Transverse colon (tissue), 4 donors: ENCODE results near the gene NUP214. TPM values are rescaled to one million over a fixed set of nuclear protein-coding genes. Genes with fewer than 3 reads are reported as not detected.
"Not testable (repeated sequence)": the region's sequence is repeated elsewhere in the genome, so short reads cannot be mapped to it uniquely, and the experiment has no call there.

Experiments
- DNase-seq: peaks from one replicate; pipeline ENCODE4 v3.0.0-alpha.2; 2019
- H3K27ac ChIP-seq, 4 donors: fragments of 200-600 bp; sonication (generic); 2 replicates each; pipeline ENCODE4 v1.5.1; 2016 to 2018; ENCODE audit warnings: inconsistent platforms in 4 of 4
- H3K27me3 ChIP-seq: fragments of 200-600 bp; sonication (generic); 2 replicates; pipeline ENCODE4 v1.5.1; 2017; ENCODE audit warnings: inconsistent platforms
- H3K36me3 ChIP-seq, 4 donors: fragments of 200-600 bp; sonication (generic); 2 replicates each; pipeline ENCODE4 v1.5.1; 2017 to 2019; ENCODE audit warnings: inconsistent platforms in 4 of 4
- H3K4me1 ChIP-seq, 4 donors: fragments of 200-600 bp; sonication (generic); 2 replicates each; pipeline ENCODE4 v1.5.1; 2017 to 2020; ENCODE audit warnings: inconsistent platforms in 4 of 4
- H3K4me3 ChIP-seq, 4 donors: fragments of 200-600 bp; sonication (generic); 1 replicate in 1 of 4; 2 replicates in 3 of 4; pipeline versions ENCODE4 v1.5.1 to v1.6.1; 2017 to 2019; ENCODE audit warnings: inconsistent platforms in 4 of 4
- H3K9me3 ChIP-seq, 2 donors: fragments of 200-600 bp; sonication (generic); 2 replicates each; pipeline ENCODE4 v1.5.1; 2017 to 2019; ENCODE audit warnings: inconsistent platforms in 2 of 2
- CTCF ChIP-seq, 5 experiments: fragments of 200-600 bp in 3 of 5; fragments of 450-650 bp in 2 of 5; sonication (generic) in 3 of 5; IDR thresholded peaks; 1 replicate in 2 of 5; 2 replicates in 3 of 5; pipeline ENCODE4 v1.5.1; 2016 to 2017; ENCODE audit warnings: antibody characterized with exemption in 5 of 5, inconsistent platforms in 3 of 5, mild to moderate bottlenecking in 2 of 5, moderate library complexity in 1 of 5
- EP300 ChIP-seq: sonication (generic); formaldehyde crosslinking; IDR thresholded peaks from one replicate; pipeline ENCODE4 v1.6.1; 2017; ENCODE audit warnings: antibody characterized with exemption, low read depth
- POLR2A ChIP-seq: fragments of 450-650 bp; IDR thresholded peaks from one replicate; pipeline ENCODE4 v1.6.1; 2016; ENCODE audit warnings: antibody characterized with exemption, mild to moderate bottlenecking, moderate library complexity
- POLR2AphosphoS5 ChIP-seq, 3 donors: sonication (generic); formaldehyde crosslinking; IDR thresholded peaks; one replicate each; pipeline ENCODE4 v1.6.1; 2016; ENCODE audit warnings: antibody characterized with exemption in 3 of 3
- WGBS, 2 donors: methylation state at CpG; one replicate each; pipeline ENCODE4 v1.1.5; 2018; ENCODE audit warnings: low coverage in 1 of 2; 5-methylcytosine and 5-hydroxymethylcytosine counted together
- in situ Hi-C, 4 donors: fragments of 200-750 bp; cut with MboI; loops; one replicate each; pipeline versions ENCODE4 v1.15.0 to v1.15.1; 2017; ENCODE audit warnings: low sequenced_read_pairs in 3 of 4, low pct_ligation_motif_present in 1 of 4, low pct_unique_long_range_greater_than_20kb in 1 of 4
- intact Hi-C: fragments of 100-400 bp; cut with DNase I; formaldehyde crosslinking; loops from one replicate; pipeline ENCODE4 v1.15.1; 2023; ENCODE audit warnings: low total_unique reads
- total RNA-seq, 4 donors: library from RNA; depleted of rRNA; stranded (reverse); fragments of >200 nt; gene quantifications; one replicate each; pipeline ENCODE4 v1.1.0, GENCODE V29; 2016

Gene NUP214
- total RNA-seq, 4 donors from 2014 or later, result 48.3 to 152 (median 85.9) TPM

GRCh38 chr9:131186622-131187021 lies 61.2 kb downstream of the NUP214 start:
- H3K27ac ChIP-seq, result no peak overlapping the region
- no peak for TF ChIP-seq EP300
- no peak for TF ChIP-seq POLR2AphosphoS5 (IDR thresholded peaks at IDR 0.05)
- TF ChIP-seq POLR2A, result no peak
- TF ChIP-seq CTCF (IDR thresholded peaks at IDR 0.05), result no peak
- intact Hi-C loops (no loop called here), in situ Hi-C loops (loop anchor here in 2 of 4 donors (10.0 kb wide), 1 partner anchor 148 kb away; no protein-coding TSS in a partner anchor)
- H3K9me3 ChIP-seq, result no peaks in the 10 kb centered on the region
- WGBS, 2 donors, result 86 to 92% methylated on average over 2 to 4 of the region's 4 CpGs
- no peaks in the 10 kb centered on the region for H3K4me1 ChIP-seq
- H3K36me3 ChIP-seq, result peaks cover 0 to 52% (median 22%) of the 10 kb centered on the region in 4 donors
- H3K27me3 ChIP-seq, result no peaks in the 10 kb centered on the region
- H3K4me3 ChIP-seq, result no peak overlapping the region
- no peak for DNase-seq

GRCh38 chr9:131187957-131188356 lies 62.6 kb downstream of the NUP214 start:
- Histone ChIP-seq H3K4me1 (no peaks in the 10 kb centered on the region), H3K9me3 (no peaks in the 10 kb centered on the region), H3K36me3 (peaks cover 0 to 54% (median 23%) of the 10 kb centered on the region in 4 donors), H3K27me3 (no peaks in the 10 kb centered on the region), H3K4me3 (no peak overlapping the region), H3K27ac (no peak overlapping the region)
- no peak for TF ChIP-seq POLR2AphosphoS5 (IDR thresholded peaks at IDR 0.05)
- TF ChIP-seq CTCF (IDR thresholded peaks at IDR 0.05), result no peak
- no peak for TF ChIP-seq POLR2A
- no peak for TF ChIP-seq EP300
- intact Hi-C loops, result no loop called here
- in situ Hi-C loops, result loop anchor here in 2 of 4 donors (10.0 kb wide), 1 partner anchor 147 kb away; no protein-coding TSS in a partner anchor
- WGBS, 2 donors, result 69% methylated on average over 4 of the region's 4 CpGs; no CpG with 5 or more reads in 1 of the 2 donors
- no peak for DNase-seq

GRCh38 chr9:131188976-131189375 lies 63.6 kb downstream of the NUP214 start:
- Histone ChIP-seq H3K4me1 (no peaks in the 10 kb centered on the region), H3K4me3 (no peak overlapping the region), H3K36me3 (peaks cover 0 to 51% (median 25%) of the 10 kb centered on the region in 4 donors), H3K9me3 (no peaks in the 10 kb centered on the region), H3K27me3 (no peaks in the 10 kb centered on the region), H3K27ac (no peak overlapping the region)
- in situ Hi-C loops (loop anchor here in 2 of 4 donors (10.0 kb wide), 1 partner anchor 146 kb away; no protein-coding TSS in a partner anchor), intact Hi-C loops (no loop called here)
- 80 to 97% methylated on average over 2 to 3 of the region's 3 CpGs for WGBS, 2 donors
- DNase-seq, result no peak
- no peak for TF ChIP-seq POLR2A
- TF ChIP-seq EP300, result no peak
- TF ChIP-seq POLR2AphosphoS5 (IDR thresholded peaks at IDR 0.05), result no peak
- no peak for TF ChIP-seq CTCF (IDR thresholded peaks at IDR 0.05)

- Histone ChIP-seq H3K9me3 (no peaks in the 10 kb centered on the region), H3K36me3 (peaks cover 0 to 51% (median 25%) of the 10 kb centered on the region in 4 donors), H3K4me1 (no peaks in the 10 kb centered on the region), H3K4me3 (no peak overlapping the region), H3K27me3 (no peaks in the 10 kb centered on the region), H3K27ac (no peak overlapping the region)
- 89 to 96% methylated on average over 3 of the region's 3 CpGs for WGBS, 2 donors
- intact Hi-C loops (loop anchor here (1.0 kb wide), 1 partner anchor 38 kb away; no protein-coding TSS in a partner anchor), in situ Hi-C loops (no loop called here)
- DNase-seq, result no peak
- TF ChIP-seq EP300 (no peak), CTCF (IDR thresholded peaks at IDR 0.05) (no peak), POLR2A (no peak), POLR2AphosphoS5 (IDR thresholded peaks at IDR 0.05) (no peak)
These were observed 64.8 kb downstream of the NUP214 start for GRCh38 chr9:131190191-131190590.

GRCh38 chr9:131191032-131191431 lies 65.6 kb downstream of the NUP214 start:
- H3K9me3 ChIP-seq, H3K27me3 ChIP-seq, in situ Hi-C loops, H3K27ac ChIP-seq, DNase-seq, H3K4me1 ChIP-seq, intact Hi-C loops, H3K4me3 ChIP-seq: not testable (repeated sequence)
- peaks cover 0 to 51% (median 23%) of the 10 kb centered on the region in 4 donors for H3K36me3 ChIP-seq
- WGBS, 2 donors, result 73 to 80% methylated on average over 4 to 6 of the region's 6 CpGs
